HepG2 (cell line): ENCODE measurements around the gene UBE2D3. TPM values are rescaled to one million over a fixed set of nuclear protein-coding genes. Genes with fewer than 3 reads are reported as not detected.
A peak's percentile ranks its signal among the peaks of the same experiment; 100 is the strongest.

Experiments used
- ATAC-seq: fragments of 200-7000 bp; cut with Tn5 transposase; 3 replicates; pipeline ENCODE4 v1.9.1; 2020; ENCODE audit warnings: mild to moderate bottlenecking, moderate library complexity
- BruUV-seq: library from RNA; stranded (reverse); fragments of 400-500 nt; replicated peaks from 2 replicates; lab custom pipeline; 2021; lab: Mats Ljungman, UMichigan
- CTCF ChIA-PET: fragments of 300-600 bp; formaldehyde crosslinking; extraction: SDS; loops from one replicate; lab custom pipeline; 2021; ENCODE audit warnings: low total read pairs, inconsistent platforms, low intra/inter-chr PET ratio; lab: Yijun Ruan, JAX
- POLR2A ChIA-PET: fragments of 350-600 bp; sonication (Branson Sonifier 250); formaldehyde crosslinking; loops from one replicate; lab custom pipeline; 2020; ENCODE audit warnings: antibody characterized with exemption, inconsistent platforms; lab: Yijun Ruan, JAX
- DNase-seq: peaks from one replicate; pipeline ENCODE4 v3.0.0-alpha.2; 2015; ENCODE audit warnings: low spot score
- FAIRE-seq: peaks from 3 replicates; lab custom pipeline; 2011; peaks lifted over from hg19 to GRCh38; lab: Jason Lieb, UNC
- H2AFZ ChIP-seq: one replicate; pipeline ENCODE4 v1.6.1; 2011; ENCODE audit warnings: low read length, inconsistent platforms
- H3K27ac ChIP-seq: fragments of 300-600 bp; 3 replicates; pipeline ENCODE4 v1.8.0; 2011; ENCODE audit warnings: mixed run types, mild to moderate bottlenecking, mixed read lengths, low read length, inconsistent platforms; ENCODE audit not compliant: insufficient read depth; ENCODE audit errors: extremely low read length
- H3K27me3 ChIP-seq, 2 experiments: fragments of 200-600 bp in 1 of 2; 2 replicates in 1 of 2; 3 replicates in 1 of 2; pipeline versions ENCODE4 v1.6.0 to v1.8.0; 2011; ENCODE audit warnings: low read length in 2 of 2, mild to moderate bottlenecking in 2 of 2, moderate library complexity in 2 of 2, inconsistent platforms in 1 of 2; ENCODE audit not compliant: insufficient read depth in 2 of 2, control insufficient read depth in 1 of 2
- H3K36me3 ChIP-seq, 2 experiments: fragments of 200-600 bp in 1 of 2; replicated peaks in 1 of 2; 2 replicates in 1 of 2; 3 replicates in 1 of 2; pipeline versions ENCODE4 v1.5.1 to v1.8.0; 2011; ENCODE audit warnings: low read length in 2 of 2, inconsistent platforms in 1 of 2; ENCODE audit not compliant: insufficient read depth in 2 of 2, control insufficient read depth in 1 of 2
- H3K4me1 ChIP-seq: 2 replicates; pipeline ENCODE4 v1.5.1; 2012; ENCODE audit warnings: low read length, inconsistent platforms; ENCODE audit not compliant: insufficient read depth
- H3K4me2 ChIP-seq: 2 replicates; pipeline ENCODE4 v1.6.0; 2011; ENCODE audit warnings: low read depth, low read length, inconsistent platforms
- H3K4me3 ChIP-seq, 3 experiments: fragments of 200-600 bp in 1 of 3; sonication (generic), shearing (Covaris generic) in 1 of 3; replicated peaks in 1 of 3; 2 replicates each; pipeline ENCODE4 v1.5.1; 2011 to 2016; ENCODE audit warnings: low read length in 3 of 3, inconsistent platforms in 2 of 3, low read depth in 2 of 3, mild to moderate bottlenecking in 2 of 3, control low read depth in 1 of 3, mixed read lengths in 1 of 3; ENCODE audit not compliant: insufficient read depth in 1 of 3
- H3K79me2 ChIP-seq: one replicate; pipeline ENCODE4 v1.6.1; 2011; ENCODE audit warnings: low read length, inconsistent platforms; ENCODE audit not compliant: insufficient read depth
- H3K9ac ChIP-seq: 2 replicates; pipeline ENCODE4 v1.6.0; 2011; ENCODE audit warnings: mild to moderate bottlenecking, low read depth, low read length, inconsistent platforms; ENCODE audit not compliant: insufficient read depth
- H3K9me3 ChIP-seq: 2 replicates; pipeline ENCODE4 v1.5.1; 2012; ENCODE audit warnings: mild to moderate bottlenecking, low read length
- H4K20me1 ChIP-seq: 2 replicates; pipeline ENCODE4 v1.6.0; 2011; ENCODE audit warnings: inconsistent platforms, mild to moderate bottlenecking, low read length, moderate library complexity; ENCODE audit not compliant: insufficient read depth
- CCDC6 ChIP-seq: sonication (generic); formaldehyde crosslinking; IDR thresholded peaks from 2 replicates; pipeline ENCODE4 v1.8.1; 2022; ENCODE audit warnings: mild to moderate bottlenecking, missing genetic modification reagents, moderate library complexity
- CENPT ChIP-seq: sonication (generic); formaldehyde crosslinking; IDR thresholded peaks from 2 replicates; pipeline ENCODE4 v1.8.0; 2022; ENCODE audit warnings: low read depth, mild to moderate bottlenecking, moderate library complexity, missing genetic modification reagents
- HNRNPH1 ChIP-seq: fragments of 200-400 bp; formaldehyde crosslinking; optimal IDR thresholded peaks from 2 replicates; pipeline ENCODE3; 2017; ENCODE audit warnings: mild to moderate bottlenecking, low read depth, low read length
- KAT2B ChIP-seq: fragments of 150-350 bp; IDR thresholded peaks from 2 replicates; pipeline ENCODE4 v1.6.1; 2014; ENCODE audit warnings: low read depth, low read length, borderline replicate concordance
- KMT2A ChIP-seq: sonication (generic); formaldehyde crosslinking; IDR thresholded peaks from 2 replicates; pipeline ENCODE4 v1.4.0; 2020; ENCODE audit warnings: missing genetic modification reagents
- MIER3 ChIP-seq: IDR thresholded peaks from 2 replicates; pipeline ENCODE4 v1.6.1; 2016; ENCODE audit warnings: missing compliant biosample characterization, borderline replicate concordance
- NFATC3 ChIP-seq: sonication (generic); formaldehyde crosslinking; IDR thresholded peaks from 2 replicates; pipeline ENCODE4 v1.5.1; 2020; ENCODE audit warnings: mild to moderate bottlenecking, missing genetic modification reagents
- POLR2AphosphoS5 ChIP-seq: IDR thresholded peaks from 2 replicates; pipeline ENCODE4 v1.6.1; 2012; ENCODE audit warnings: low read depth, low read length
- SOX6 ChIP-seq, 2 experiments: fragments of 450-650 bp in 1 of 2; sonication (generic) in 1 of 2; formaldehyde crosslinking in 1 of 2; IDR thresholded peaks; 2 replicates each; pipeline versions ENCODE4 v1.4.0 to v1.6.1; 2017 to 2020; ENCODE audit warnings: antibody characterized with exemption in 1 of 2, mild to moderate bottlenecking in 1 of 2, missing genetic modification reagents in 1 of 2
- ZBTB7A ChIP-seq: sonication (generic); formaldehyde crosslinking; IDR thresholded peaks from 2 replicates; pipeline ENCODE4 v1.8.0; 2022; ENCODE audit warnings: mild to moderate bottlenecking, missing genetic modification reagents
- ZFYVE20 ChIP-seq: sonication (generic); formaldehyde crosslinking; IDR thresholded peaks from 2 replicates; pipeline ENCODE4 v1.8.0; 2023; ENCODE audit warnings: low read depth, mild to moderate bottlenecking, moderate library complexity, missing genetic modification reagents, borderline replicate concordance
- ZNF720 ChIP-seq: sonication (generic); formaldehyde crosslinking; IDR thresholded peaks from 2 replicates; pipeline ENCODE4 v1.4.0; 2020; ENCODE audit warnings: missing genetic modification reagents
- WGBS: methylation state at CpG from one replicate; pipeline ENCODE4 v1.1.6; 2017; ENCODE audit warnings: low lambda C conversion rate; 5-methylcytosine and 5-hydroxymethylcytosine counted together
- in situ Hi-C: cut with HindIII; loops from 2 replicates; pipeline ENCODE4 v1.10.0; 2017; ENCODE audit warnings: low pct_unique_long_range_greater_than_20kb; ENCODE audit not compliant: extremely low pct_ligation_motif_present
- intact Hi-C: fragments of 100-400 bp; cut with micrococcal nuclease; formaldehyde crosslinking; loops from one replicate; pipeline ENCODE4 v1.10.0; 2022; ENCODE audit not compliant: unreplicated experiment
- polyA plus RNA-seq, 8 experiments: library from polyadenylated mRNA; depleted of rRNA in 3 of 8; stranded (reverse) in 7 of 8; unstranded in 1 of 8; fragments of >200 nt; fragmentation: Illumina TruSeq in 4 of 8; extraction: Trizol in 4 of 8; gene quantifications; 2 replicates each; pipeline versions ENCODE4 v1.2.1 to v1.2.3, GENCODE V29; 2011 to 2016; ENCODE audit warnings: low read depth in 4 of 8, missing spikeins in 1 of 8, mixed read lengths in 1 of 8; ENCODE audit not compliant: insufficient read depth in 1 of 8
- total RNA-seq, 5 experiments: library from RNA; depleted of rRNA; stranded (reverse); fragments of >200 nt; fragmentation: Illumina TruSeq; extraction: Trizol; gene quantifications; 2 replicates each; pipeline ENCODE4 v1.2.3, GENCODE V29; 2016; ENCODE audit warnings: low read depth in 1 of 5
- TF ChIP-seq, protein P1 (sequence below): sonication (generic); formaldehyde crosslinking; IDR thresholded peaks from 2 replicates; pipeline ENCODE4 v1.4.0; 2020; ENCODE audit warnings: missing genetic modification reagents
- TF ChIP-seq, protein P2 (sequence below): sonication (generic); formaldehyde crosslinking; IDR thresholded peaks from 2 replicates; pipeline ENCODE4 v1.4.0; 2020; ENCODE audit warnings: missing genetic modification reagents

Gene UBE2D3
- total and polyA plus RNA-seq, 2 of the 13 experiments (the other 11 are each of a cell fraction or from before 2014, with no cell fraction given), result 224 to 293 TPM

DNA sequence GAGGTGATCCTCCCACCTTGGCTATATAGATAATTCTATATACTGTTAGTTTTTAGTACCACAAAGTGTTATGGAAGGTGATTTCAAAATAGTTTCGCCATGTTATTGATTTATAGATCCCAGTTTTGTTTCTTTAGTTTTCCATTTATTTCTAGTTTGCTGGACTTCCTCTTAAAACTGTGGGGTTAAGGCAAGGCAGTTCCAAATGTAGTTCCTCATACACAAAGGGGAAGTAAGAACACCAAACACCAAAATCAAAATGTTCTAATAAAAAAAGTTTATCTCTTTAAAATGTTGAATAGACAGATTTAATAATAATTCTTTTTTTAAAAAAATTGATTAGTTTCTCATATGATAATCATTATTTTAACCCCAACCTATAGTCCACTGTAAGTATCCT is 34.7 kb upstream of the UBE2D3 start:
- Histone ChIP-seq H3K4me3 (no peak overlapping the region), H3K9me3 (peaks cover 10% of the 10 kb centered on the region; the same call in 1 of the 2 replicates), H3K27ac (no peak overlapping the region), H4K20me1 (no peaks in the 10 kb centered on the region), H3K79me2 (peaks cover 28% of the 10 kb centered on the region), H3K36me3 (no peaks in the 10 kb centered on the region; a peak in 1 of 5 replicates), H3K27me3 (no peaks in the 10 kb centered on the region), H3K9ac (no peak overlapping the region), H3K4me2 (no peak overlapping the region), H3K4me1 (peaks cover 21% of the 10 kb centered on the region), H2AFZ (no peak overlapping the region)
- ATAC-seq (no peak), DNase-seq (no peak), FAIRE-seq (no peak)
- WGBS, result 89% methylated on average over 1 of the region's 1 CpG
- intact Hi-C loops, result no loop called here
- BruUV-seq, result no TSS peak
- ChIA-PET POLR2A (no interaction called here), CTCF (no interaction called here)
- peak; percentile 24; the same call in 1 of the 2 replicates for TF ChIP-seq KAT2B
- no peak for TF ChIP-seq POLR2AphosphoS5
- no peak for TF ChIP-seq CENPT (CRISPR knock-in tag)
- in situ Hi-C loops, result no loop called here

DNA sequence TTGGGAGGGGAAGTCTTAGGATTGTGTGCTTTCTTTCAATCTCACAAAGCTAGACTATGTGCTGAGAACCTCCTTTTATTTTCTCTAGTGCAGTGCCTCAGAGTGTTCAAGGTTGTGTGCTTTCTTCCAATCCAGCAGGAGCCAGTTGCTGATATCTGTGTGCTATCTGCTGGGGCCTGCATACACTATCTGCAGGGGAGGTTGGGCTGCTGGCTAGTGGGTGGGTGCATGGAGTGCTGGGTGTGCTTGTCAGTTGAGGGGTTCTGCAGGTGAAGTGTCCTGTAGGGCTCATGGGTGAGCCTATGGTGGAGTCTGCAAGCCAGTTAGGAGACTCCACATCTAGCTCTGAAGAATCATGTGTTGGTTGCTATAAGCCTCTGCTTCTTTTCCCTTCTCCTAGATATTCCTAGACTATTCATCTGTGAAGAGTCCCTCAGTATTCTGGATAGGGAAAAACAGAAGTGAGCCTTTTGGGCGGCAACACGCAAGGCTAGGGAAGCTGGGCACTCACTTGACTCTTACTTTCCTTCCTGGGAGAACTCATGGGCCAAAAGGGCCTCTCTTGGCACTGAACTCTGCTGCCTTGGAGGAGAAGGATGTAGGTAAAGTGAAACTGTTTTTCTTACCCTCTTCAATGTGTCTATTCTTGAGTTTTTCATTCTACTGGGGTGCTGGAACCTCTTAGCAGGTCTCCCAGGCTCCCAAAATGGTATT is 33.4 kb upstream of the UBE2D3 start:
- FAIRE-seq (no peak), ATAC-seq (no peak), DNase-seq (no peak)
- H3K9me3 ChIP-seq, result peaks cover 10% of the 10 kb centered on the region; the same call in 1 of the 2 replicates
- no peak overlapping the region for H2AFZ ChIP-seq
- H3K4me2 ChIP-seq, result no peak overlapping the region
- H3K79me2 ChIP-seq, result peaks cover 17% of the 10 kb centered on the region
- 0 out of 2 replicates have a peak, but pooled peaks cover 8% of the 10 kb centered on the region for H3K4me1 ChIP-seq
- ChIA-PET CTCF (no interaction called here), POLR2A (no interaction called here)
- WGBS, result 93% methylated on average over 2 of the region's 2 CpGs
- no TSS peak for BruUV-seq
- no peak overlapping the region for H3K9ac ChIP-seq
- H3K27ac ChIP-seq, result no peak overlapping the region
- in situ Hi-C loops, result no loop called here
- no peaks in the 10 kb centered on the region; a peak in 1 of 5 replicates for H3K36me3 ChIP-seq
- H4K20me1 ChIP-seq, result no peaks in the 10 kb centered on the region
- intact Hi-C loops, result no loop called here
- no peak overlapping the region for H3K4me3 ChIP-seq
- H3K27me3 ChIP-seq, result no peaks in the 10 kb centered on the region
- TF ChIP-seq KMT2A (no peak), HNRNPH1 (no peak), MIER3 (no peak), ZNF720 (CRISPR knock-in tag) (no peak), ZFYVE20 (CRISPR knock-in tag) (no peak), CCDC6 (CRISPR knock-in tag) (no peak), NFATC3 (CRISPR knock-in tag) (no peak), SOX6 (IDR thresholded peaks at IDR 0.05) (no peak), SOX6 (CRISPR knock-in tag; IDR thresholded peaks at IDR 0.05) (no peak), ZBTB7A (CRISPR knock-in tag) (no peak)
- TF ChIP-seq, protein P1, sequence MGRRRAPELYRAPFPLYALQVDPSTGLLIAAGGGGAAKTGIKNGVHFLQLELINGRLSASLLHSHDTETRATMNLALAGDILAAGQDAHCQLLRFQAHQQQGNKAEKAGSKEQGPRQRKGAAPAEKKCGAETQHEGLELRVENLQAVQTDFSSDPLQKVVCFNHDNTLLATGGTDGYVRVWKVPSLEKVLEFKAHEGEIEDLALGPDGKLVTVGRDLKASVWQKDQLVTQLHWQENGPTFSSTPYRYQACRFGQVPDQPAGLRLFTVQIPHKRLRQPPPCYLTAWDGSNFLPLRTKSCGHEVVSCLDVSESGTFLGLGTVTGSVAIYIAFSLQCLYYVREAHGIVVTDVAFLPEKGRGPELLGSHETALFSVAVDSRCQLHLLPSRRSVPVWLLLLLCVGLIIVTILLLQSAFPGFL (CRISPR knock-in tag), result no peak
- TF ChIP-seq, protein P2, sequence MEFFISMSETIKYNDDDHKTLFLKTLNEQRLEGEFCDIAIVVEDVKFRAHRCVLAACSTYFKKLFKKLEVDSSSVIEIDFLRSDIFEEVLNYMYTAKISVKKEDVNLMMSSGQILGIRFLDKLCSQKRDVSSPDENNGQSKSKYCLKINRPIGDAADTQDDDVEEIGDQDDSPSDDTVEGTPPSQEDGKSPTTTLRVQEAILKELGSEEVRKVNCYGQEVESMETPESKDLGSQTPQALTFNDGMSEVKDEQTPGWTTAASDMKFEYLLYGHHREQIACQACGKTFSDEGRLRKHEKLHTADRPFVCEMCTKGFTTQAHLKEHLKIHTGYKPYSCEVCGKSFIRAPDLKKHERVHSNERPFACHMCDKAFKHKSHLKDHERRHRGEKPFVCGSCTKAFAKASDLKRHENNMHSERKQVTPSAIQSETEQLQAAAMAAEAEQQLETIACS (CRISPR knock-in tag), result no peak
